GM12873 (cell line): ENCODE data around the gene FNDC7.

Experiments
- CTCF ChIP-seq: IDR thresholded peaks from 2 replicates; pipeline ENCODE4 v1.5.1; 2012; ENCODE audit warnings: low read depth, mild to moderate bottlenecking, moderate library complexity, low read length, control low read depth; ENCODE audit not compliant: insufficient read depth; ENCODE audit errors: missing control alignments

Gene FNDC7, protein sequence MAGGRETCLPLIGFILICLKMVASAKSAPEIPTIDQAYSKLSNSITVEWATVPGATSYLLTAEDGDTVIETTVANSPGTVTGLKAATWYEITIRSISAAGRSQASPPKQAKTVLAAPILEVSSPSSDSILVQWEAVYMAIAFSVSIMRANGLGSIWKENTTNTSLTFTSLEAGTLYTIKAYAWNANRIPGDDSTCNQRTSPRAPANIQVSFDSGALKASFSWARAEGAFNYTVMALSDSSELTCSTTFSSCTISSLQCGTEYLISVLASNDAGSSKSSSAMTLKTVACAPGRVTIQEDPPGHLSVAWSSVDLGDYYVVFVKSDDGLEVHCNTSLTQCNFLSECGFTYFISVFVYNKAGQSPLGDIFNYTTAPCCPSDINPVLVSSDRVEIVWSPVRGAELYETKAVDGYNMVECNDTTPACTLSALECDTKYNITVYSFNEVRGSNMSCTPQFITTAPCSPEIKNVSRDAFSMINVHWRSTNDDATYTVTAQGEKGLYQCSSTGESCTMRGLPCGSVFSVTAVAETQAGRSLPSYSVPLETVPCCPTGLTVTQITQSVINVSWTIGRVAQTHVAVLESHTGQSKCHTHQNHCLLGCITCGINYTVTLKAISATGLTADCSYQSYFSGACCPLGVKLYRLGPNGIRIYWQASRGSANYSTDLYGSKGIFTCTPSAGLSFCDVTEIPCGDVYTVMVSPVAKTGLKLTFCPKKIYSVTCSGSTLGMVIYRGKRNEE

GRCh38 chr1:108712606-108713150 lies at the start of gene FNDC7:
FNDC7 (plus strand) TSS chr1:108712908; CDS start chr1:108712934, 26 bp downstream.
- TF ChIP-seq CTCF, result no peak

- no peak for TF ChIP-seq CTCF
Measured at GRCh38 chr1:108663074-108663473, 49.6 kb upstream of the FNDC7 start.

- TF ChIP-seq CTCF, result no peak
Measured at GRCh38 chr1:108664481-108664880, 48.2 kb upstream of the FNDC7 start.

- no peak for TF ChIP-seq CTCF
Measured at GRCh38 chr1:108665067-108665466, 47.6 kb upstream of the FNDC7 start.

GRCh38 chr1:108665771-108666170 lies 46.9 kb upstream of the FNDC7 start:
- TF ChIP-seq CTCF, result no peak

DNA sequence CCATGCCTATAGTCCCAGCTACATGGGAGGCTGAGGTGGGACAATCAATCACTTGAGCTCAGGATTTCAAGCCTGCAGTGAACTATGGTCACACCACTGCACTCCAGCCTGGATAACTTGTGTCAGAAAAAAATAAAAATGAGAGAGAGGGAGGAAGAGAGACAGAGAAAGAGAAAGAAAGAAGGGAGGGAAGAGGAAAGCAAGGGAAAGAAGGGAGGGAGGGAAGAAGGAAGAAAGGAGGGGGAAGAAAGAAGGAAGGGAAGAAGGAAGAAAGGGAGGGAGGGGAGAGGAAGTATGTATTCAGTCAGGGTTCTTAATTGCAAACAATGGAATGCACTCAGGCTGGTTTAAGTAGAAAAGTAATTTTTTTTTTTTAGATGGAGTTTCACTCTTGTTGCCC lies 43.9 kb upstream of the FNDC7 start:
- no peak for TF ChIP-seq CTCF

GRCh38 chr1:108669679-108670078 lies 43.0 kb upstream of the FNDC7 start:
- TF ChIP-seq CTCF, result no peak
